Panc1 (cell line): Measurements from ENCODE around the gene LGI4. TPM values are rescaled to one million over a fixed set of nuclear protein-coding genes. Genes with fewer than 3 reads are reported as not detected.

Experiments used
- ATAC-seq: fragments of 200-7000 bp; cut with Tn5 transposase; 2 replicates; pipeline ENCODE4 v1.9.1; 2020; ENCODE audit warnings: mild to moderate bottlenecking, moderate library complexity
- BruUV-seq: library from RNA; stranded (reverse); fragments of 400-500 nt; replicated peaks from 2 replicates; lab custom pipeline; 2021; lab: Mats Ljungman, UMichigan
- CTCF ChIA-PET: fragments of 300-600 bp; sonication (Branson Sonifier 250); formaldehyde crosslinking; loops from one replicate; lab custom pipeline; 2022; ENCODE audit warnings: antibody characterized with exemption; lab: Charles Lee
- POLR2A ChIA-PET: fragments of 300-600 bp; sonication (Branson Sonifier 250); formaldehyde crosslinking; loops from one replicate; lab custom pipeline; 2022; ENCODE audit warnings: antibody characterized with exemption; lab: Charles Lee
- DNase-seq: peaks from one replicate; pipeline ENCODE4 v3.0.0-alpha.2; 2010; ENCODE audit warnings: low read depth, low spot score
- H3K27ac ChIP-seq: 2 replicates; pipeline ENCODE4 v1.5.1; 2011; ENCODE audit warnings: mild to moderate bottlenecking, low read length, inconsistent platforms
- H3K27me3 ChIP-seq: fragments of 200-500 bp; sonication (Bioruptor generic); 2 replicates; pipeline ENCODE4 v1.6.0; 2014; ENCODE audit warnings: low read length, inconsistent platforms; ENCODE audit not compliant: control insufficient read depth, insufficient read depth
- H3K36me3 ChIP-seq: fragments of 200-500 bp; sonication (Bioruptor generic); 2 replicates; pipeline ENCODE4 v1.5.1; 2014; ENCODE audit warnings: inconsistent platforms, mild to moderate bottlenecking, low read length, moderate library complexity; ENCODE audit not compliant: control insufficient read depth, insufficient read depth
- H3K4me1 ChIP-seq: 2 replicates; pipeline ENCODE4 v1.5.1; 2011; ENCODE audit warnings: inconsistent platforms, mild to moderate bottlenecking, low read length, moderate library complexity; ENCODE audit not compliant: control insufficient read depth, insufficient read depth
- H3K4me3 ChIP-seq, 2 experiments: 2 replicates each; pipeline ENCODE4 v1.5.1; 2011 to 2012; ENCODE audit warnings: low read depth in 2 of 2, low read length in 2 of 2, mild to moderate bottlenecking in 2 of 2, inconsistent platforms in 1 of 2, moderate library complexity in 1 of 2
- H3K9me3 ChIP-seq: fragments of 200-500 bp; sonication (Bioruptor generic); 2 replicates; pipeline ENCODE4 v1.5.1; 2014; ENCODE audit warnings: low read depth, mild to moderate bottlenecking, inconsistent platforms, low read length, moderate library complexity; ENCODE audit not compliant: control insufficient read depth, insufficient read depth
- CTCF ChIP-seq: fragments of 450-650 bp; IDR thresholded peaks from 2 replicates; pipeline ENCODE4 v1.5.1; 2017; ENCODE audit warnings: mild to moderate bottlenecking
- POLR2AphosphoS5 ChIP-seq: IDR thresholded peaks from 2 replicates; pipeline ENCODE4 v1.6.1; 2012; ENCODE audit warnings: mild to moderate bottlenecking, low read depth, low read length, moderate library complexity
- REST ChIP-seq, 2 experiments: IDR thresholded peaks; 2 replicates each; pipeline ENCODE4 v1.6.1; 2011 to 2012; ENCODE audit warnings: low read depth in 2 of 2, control low read depth in 1 of 2, low read length in 1 of 2, mild to moderate bottlenecking in 1 of 2, moderate library complexity in 1 of 2; ENCODE audit not compliant: insufficient read depth in 1 of 2
- SIN3A ChIP-seq: IDR thresholded peaks from 2 replicates; pipeline ENCODE4 v1.6.1; 2012; ENCODE audit warnings: low read depth, mild to moderate bottlenecking, low read length, moderate library complexity, borderline replicate concordance; ENCODE audit not compliant: insufficient read depth
- TCF7L2 ChIP-seq: IDR thresholded peaks from 2 replicates; pipeline ENCODE4 v1.6.1; 2011; ENCODE audit warnings: mild to moderate bottlenecking, low read depth, low read length, inconsistent platforms
- in situ Hi-C: cut with HindIII; loops from 2 replicates; pipeline ENCODE4 v1.10.0; 2016; ENCODE audit warnings: low sequenced_read_pairs, low pct_unique_long_range_greater_than_20kb
- intact Hi-C: fragments of 100-400 bp; cut with micrococcal nuclease; formaldehyde crosslinking; loops from one replicate; pipeline ENCODE4 v1.10.0; 2022; ENCODE audit not compliant: unreplicated experiment
- total RNA-seq: library from RNA; stranded (reverse); gene quantifications from one replicate; pipeline ENCODE4 v1.2.1, GENCODE V29; 2021; ENCODE audit not compliant: unreplicated experiment

LGI4 gene
- total RNA-seq, 1 experiment from 2014 or later: 0.18 TPM

GRCh38 chr19:35081201-35081600 lies 53.7 kb downstream of the LGI4 start:
- ChIA-PET POLR2A (no interaction called here), CTCF (interaction anchor here (0.6 to 0.7 kb wide), 3 partner anchors 14 to 36 kb away, joined by 3 to 7 read pairs (median 3); no protein-coding TSS in a partner anchor)
- Histone ChIP-seq H3K27ac (no peak overlapping the region), H3K4me1 (no peaks in the 10 kb centered on the region), H3K4me3 (no peak overlapping the region), H3K36me3 (no peaks in the 10 kb centered on the region), H3K9me3 (no peaks in the 10 kb centered on the region), H3K27me3 (no peaks in the 10 kb centered on the region; the same call in 1 of the 2 replicates)
- ATAC-seq (no peak), DNase-seq (no peak)
- in situ Hi-C loops: no loop called here
- intact Hi-C loops: no loop called here
- no peak for TF ChIP-seq REST (IDR thresholded peaks at IDR 0.05; ENCODE audit: insufficient read depth in 1 of 2, low read depth in 2 of 2, low read length in 1 of 2)
- no peak for TF ChIP-seq TCF7L2
- no peak for TF ChIP-seq SIN3A
- TF ChIP-seq POLR2AphosphoS5: no peak
- no peak for TF ChIP-seq CTCF
- BruUV-seq: no TSS peak

GRCh38 chr19:35080613-35081170 lies 54.2 kb downstream of the LGI4 start:
- Histone ChIP-seq H3K9me3 (no peaks in the 10 kb centered on the region), H3K27ac (no peak overlapping the region), H3K4me1 (no peaks in the 10 kb centered on the region), H3K36me3 (no peaks in the 10 kb centered on the region), H3K4me3 (no peak overlapping the region), H3K27me3 (no peaks in the 10 kb centered on the region; the same call in 1 of the 2 replicates)
- DNase-seq (no peak), ATAC-seq (no peak)
- intact Hi-C loops: no loop called here
- CTCF ChIA-PET: interaction anchor here (0.6 to 0.7 kb wide), 2 partner anchors 24 to 36 kb away, joined by 3 read pairs; no protein-coding TSS in a partner anchor
- no peak for TF ChIP-seq POLR2AphosphoS5
- no peak for TF ChIP-seq REST (IDR thresholded peaks at IDR 0.05; ENCODE audit: insufficient read depth in 1 of 2, low read depth in 2 of 2, low read length in 1 of 2)
- TF ChIP-seq CTCF: no peak
- no peak for TF ChIP-seq SIN3A
- TF ChIP-seq TCF7L2: no peak
- POLR2A ChIA-PET: no interaction called here
- in situ Hi-C loops: no loop called here
- no TSS peak for BruUV-seq
